A549 (cell line): Measurements from ENCODE around the gene TCERG1L. TPM values are rescaled to one million over a fixed set of nuclear protein-coding genes. Genes with fewer than 3 reads are reported as not detected.

Experiments
- ATAC-seq, 2 experiments: fragments of 200-7000 bp in 1 of 2; fragments of >200 bp in 1 of 2; cut with Nextera tagmentation in 1 of 2; cut with Tn5 transposase in 1 of 2; 3 replicates each; pipeline versions ENCODE4 v1.8.0 to v1.9.1; 2018 to 2020; ENCODE audit warnings: mild to moderate bottlenecking in 1 of 2, moderate library complexity in 1 of 2
- CTCF ChIA-PET: fragments of 300-600 bp; sonication (Branson Sonifier 250); formaldehyde crosslinking; extraction: SDS; loops from one replicate; lab custom pipeline; 2021; ENCODE audit warnings: antibody characterized with exemption, inconsistent platforms; lab: Yijun Ruan, JAX
- POLR2A ChIA-PET: fragments of 350-600 bp; formaldehyde crosslinking; extraction: SDS; loops from one replicate; lab custom pipeline; 2021; ENCODE audit warnings: antibody characterized with exemption, inconsistent platforms; lab: Yijun Ruan, JAX
- DNase-seq, 2 experiments: peaks; one replicate each; pipeline versions ENCODE4 v3.0.0 to v3.0.0-alpha.2; 2011 to 2016; ENCODE audit warnings: low read depth in 1 of 2, low spot score in 1 of 2
- FAIRE-seq: peaks from 2 replicates; lab custom pipeline; 2011; peaks lifted over from hg19 to GRCh38; lab: Jason Lieb, UNC
- H3K27ac ChIP-seq, 2 experiments: fragments of >200 bp; sonication (Bioruptor Twin); formaldehyde crosslinking; 3 replicates each; pipeline ENCODE4 v1.5.1; 2016 to 2017
- H3K4me1 ChIP-seq: fragments of >200 bp; sonication (Bioruptor Twin); formaldehyde crosslinking; 3 replicates; pipeline ENCODE4 v1.6.1; 2016
- H3K4me2 ChIP-seq: fragments of >200 bp; sonication (Bioruptor Twin); formaldehyde crosslinking; 3 replicates; pipeline ENCODE4 v1.6.1; 2016
- H3K4me3 ChIP-seq: fragments of >200 bp; sonication (Bioruptor Twin); formaldehyde crosslinking; 3 replicates; pipeline ENCODE4 v1.5.1; 2016
- H3K9me3 ChIP-seq: fragments of >200 bp; sonication (Bioruptor Twin); formaldehyde crosslinking; 3 replicates; pipeline ENCODE4 v1.6.1; 2016
- ATOH8 ChIP-seq: fragments of 250-450 bp; sonication (Bioruptor Pico); IDR thresholded peaks from 2 replicates; pipeline ENCODE4 v1.5.0; 2020; ENCODE audit warnings: low read depth, mild to moderate bottlenecking, moderate library complexity
- BCL3 ChIP-seq: fragments of >200 bp; sonication (Bioruptor Twin); formaldehyde crosslinking; IDR thresholded peaks from 3 replicates; pipeline ENCODE4 v1.6.1; 2016
- CHD4 ChIP-seq: fragments of 200-600 bp; sonication (generic); IDR thresholded peaks from 2 replicates; pipeline ENCODE4 v1.6.1; 2016; ENCODE audit warnings: antibody characterized with exemption, mild to moderate bottlenecking, borderline replicate concordance
- CTCF ChIP-seq: fragments of >200 bp; sonication (Bioruptor Twin); formaldehyde crosslinking; IDR thresholded peaks from 3 replicates; pipeline ENCODE4 v1.5.1; 2016
- EHMT2 ChIP-seq: fragments of 200-600 bp; sonication (generic); IDR thresholded peaks from 2 replicates; pipeline ENCODE4 v1.6.1; 2016; ENCODE audit warnings: antibody characterized with exemption, low read depth, mild to moderate bottlenecking, moderate library complexity
- FOXS1 ChIP-seq: fragments of 250-450 bp; sonication (Bioruptor Pico); IDR thresholded peaks from 2 replicates; pipeline ENCODE4 v1.5.0; 2020; ENCODE audit warnings: mild to moderate bottlenecking, moderate library complexity
- GATA3 ChIP-seq: IDR thresholded peaks from 2 replicates; pipeline ENCODE4 v1.6.1; 2012; ENCODE audit warnings: borderline replicate concordance
- HDAC2 ChIP-seq: fragments of 200-600 bp; sonication (generic); IDR thresholded peaks from 2 replicates; pipeline ENCODE4 v1.6.1; 2016
- HES2 ChIP-seq: fragments of >200 bp; sonication (Bioruptor Twin); formaldehyde crosslinking; IDR thresholded peaks from 2 replicates; pipeline ENCODE4 v1.6.1; 2016
- HEYL ChIP-seq: fragments of 250-450 bp; sonication (Bioruptor Pico); IDR thresholded peaks from 2 replicates; pipeline ENCODE4 v1.8.0; 2021; ENCODE audit warnings: mild to moderate bottlenecking, moderate library complexity
- HOXB13 ChIP-seq: fragments of 250-450 bp; sonication (Bioruptor Pico); IDR thresholded peaks from 2 replicates; pipeline ENCODE4 v1.5.0; 2020; ENCODE audit warnings: low read depth, mild to moderate bottlenecking, moderate library complexity
- JUNB ChIP-seq: fragments of >200 bp; sonication (Bioruptor Twin); formaldehyde crosslinking; IDR thresholded peaks from 2 replicates; pipeline ENCODE4 v1.6.1; 2016
- KDM1A ChIP-seq: fragments of 200-600 bp; sonication (generic); IDR thresholded peaks from 2 replicates; pipeline ENCODE4 v1.6.1; 2016; ENCODE audit warnings: low read depth, mild to moderate bottlenecking
- MAFK ChIP-seq: fragments of 450-650 bp; IDR thresholded peaks from 2 replicates; pipeline ENCODE4 v1.6.1; 2014; ENCODE audit not compliant: partially characterized antibody
- MAZ ChIP-seq: fragments of 150-350 bp; IDR thresholded peaks from 2 replicates; pipeline ENCODE4 v1.6.1; 2014; ENCODE audit warnings: antibody characterized with exemption, low read depth, low read length, borderline replicate concordance
- NFE2L2 ChIP-seq: fragments of 150-350 bp; conservative IDR thresholded peaks from 2 replicates; pipeline ENCODE4 v1.6.1; 2014; ENCODE audit warnings: low read length
- PHF8 ChIP-seq: fragments of 200-600 bp; sonication (generic); IDR thresholded peaks from 2 replicates; pipeline ENCODE4 v1.6.1; 2016; ENCODE audit warnings: low read depth, mild to moderate bottlenecking, antibody characterized with exemption, moderate library complexity, borderline replicate concordance
- POLR2A ChIP-seq: IDR thresholded peaks from 2 replicates; pipeline ENCODE4 v1.6.1; 2012; ENCODE audit warnings: mild to moderate bottlenecking, low read length
- RCOR1 ChIP-seq: fragments of 150-350 bp; IDR thresholded peaks from 2 replicates; pipeline ENCODE4 v1.6.1; 2014; ENCODE audit warnings: antibody characterized with exemption, low read length, low read depth
- RFX5 ChIP-seq: fragments of 450-650 bp; IDR thresholded peaks from 2 replicates; pipeline ENCODE4 v1.7.1; 2014; ENCODE audit warnings: antibody characterized with exemption, mild to moderate bottlenecking, moderate library complexity
- SREBF2 ChIP-seq: fragments of 450-650 bp; IDR thresholded peaks from 2 replicates; pipeline ENCODE4 v1.6.1; 2014; ENCODE audit warnings: mild to moderate bottlenecking, moderate library complexity
- TFCP2L1 ChIP-seq: fragments of 250-450 bp; sonication (Bioruptor Pico); IDR thresholded peaks from 2 replicates; pipeline ENCODE4 v1.5.0; 2021; ENCODE audit warnings: mild to moderate bottlenecking
- USF2 ChIP-seq: fragments of 450-650 bp; IDR thresholded peaks from 2 replicates; pipeline ENCODE4 v1.6.1; 2014; ENCODE audit warnings: antibody characterized with exemption
- ZSCAN20 ChIP-seq: fragments of 250-450 bp; sonication (Bioruptor Pico); IDR thresholded peaks from 2 replicates; pipeline ENCODE4 v1.8.0; 2022; ENCODE audit warnings: mild to moderate bottlenecking, moderate library complexity
- WGBS: methylation state at CpG from one replicate; pipeline ENCODE4 v1.1.6; 2017; ENCODE audit errors: missing lambda C conversion rate; 5-methylcytosine and 5-hydroxymethylcytosine counted together
- polyA plus RNA-seq, 4 experiments: library from polyadenylated mRNA; depleted of rRNA in 3 of 4; stranded (reverse); fragments of >200 nt; fragmentation: RNase III in 1 of 4; extraction: RNeasy Plus Mini Kit Qiagen cat#74134 plus additional on column Dnase treatment in 1 of 4; gene quantifications; 2 replicates in 3 of 4; 3 replicates in 1 of 4; pipeline ENCODE4 v1.2.3, GENCODE V29; 2011 to 2017

The TCERG1L gene
- polyA plus RNA-seq, 2 of the 4 experiments (the other 2 are of a cell fraction) = not detected

GRCh38 chr10:131198401-131198800 lies 113.1 kb downstream of the TCERG1L start:
- H3K4me1 ChIP-seq = no peaks in the 10 kb centered on the region
- no peak overlapping the region for H3K4me2 ChIP-seq
- CTCF ChIA-PET = no interaction called here
- FAIRE-seq (no peak), DNase-seq (no peak)
- H3K4me3 ChIP-seq = no peak overlapping the region
- no peak for TF ChIP-seq BCL3
- no peak for TF ChIP-seq KDM1A
- no peak for TF ChIP-seq FOXS1 (CRISPR knock-in tag)
- no peak for TF ChIP-seq EHMT2
- TF ChIP-seq JUNB = no peak
- TF ChIP-seq RFX5 = no peak
- TF ChIP-seq ATOH8 (CRISPR knock-in tag) = no peak
- no peak for TF ChIP-seq CTCF
- TF ChIP-seq, all 56 proteins: peak for 0
- WGBS = 9% methylated on average over 9 of the region's 10 CpGs
- POLR2A ChIA-PET = no interaction called here
- no peak for ATAC-seq
- Histone ChIP-seq H3K9me3 (no peaks in the 10 kb centered on the region; the same call in 2 of the 3 replicates), H3K27ac (no peak overlapping the region)

GRCh38 chr10:131196176-131196885 lies 115.2 kb downstream of the TCERG1L start:
- no peak for DNase-seq
- Histone ChIP-seq H3K4me2 (no peak overlapping the region), H3K4me3 (no peak overlapping the region), H3K4me1 (no peaks in the 10 kb centered on the region), H3K9me3 (no peaks in the 10 kb centered on the region; the same call in 2 of the 3 replicates), H3K27ac (no peak overlapping the region)
- ChIA-PET POLR2A (no interaction called here), CTCF (no interaction called here)
- no peak for FAIRE-seq
- no peak for ATAC-seq
- TF ChIP-seq HES2 = no peak
- TF ChIP-seq MAZ = no peak
- TF ChIP-seq HEYL (CRISPR knock-in tag) = no peak
- TF ChIP-seq HOXB13 (CRISPR knock-in tag) = no peak
- no peak for TF ChIP-seq NFE2L2
- no peak for TF ChIP-seq POLR2A
- TF ChIP-seq CTCF = no peak
- no peak for TF ChIP-seq EHMT2
- WGBS = 31% methylated on average over 18 of the region's 18 CpGs

GRCh38 chr10:131195558-131196159 lies 115.9 kb downstream of the TCERG1L start:
- Histone ChIP-seq H3K27ac (no peak overlapping the region), H3K4me1 (no peaks in the 10 kb centered on the region), H3K4me2 (no peak overlapping the region), H3K4me3 (no peak overlapping the region), H3K9me3 (no peaks in the 10 kb centered on the region; the same call in 2 of the 3 replicates)
- CTCF ChIA-PET = no interaction called here
- ATAC-seq (no peak), FAIRE-seq (no peak), DNase-seq (no peak)
- 34% methylated on average over 14 of the region's 19 CpGs for WGBS
- POLR2A ChIA-PET = no interaction called here
- no peak for TF ChIP-seq PHF8
- TF ChIP-seq GATA3 = no peak
- TF ChIP-seq RCOR1 = no peak
- TF ChIP-seq HES2 = no peak
- TF ChIP-seq TFCP2L1 = no peak
- no peak for TF ChIP-seq MAFK
- TF ChIP-seq HDAC2 = no peak
- TF ChIP-seq KDM1A = no peak
- no peak for TF ChIP-seq SREBF2
- TF ChIP-seq USF2 = no peak
- no peak for TF ChIP-seq POLR2A
- no peak for TF ChIP-seq ZSCAN20
- TF ChIP-seq CHD4 = no peak
